ENCODE data around the gene PPP1R26.
"Not testable (repeated sequence)": the region's sequence is repeated elsewhere in the genome, so short reads cannot be mapped to it uniquely, and the experiment has no call there.

PPP1R26 gene

GRCh38 chr9:135479469-135480052, at the start of gene PPP1R26:
Gene PPP1R26 (plus strand): TSS chr9:135479782. CDS start chr9:135484511, 4,729 bp downstream.
- Mint-ChIP-seq H3K4me1 (peaks cover 10% of the 10 kb centered on the region), H3K27me3 (peaks cover 17% of the 10 kb centered on the region), H3K36me3 (peaks cover 4% of the 10 kb centered on the region), H3K27ac (peak within 1 kb of the TSS; percentile 69), H3K4me3 (peak within 1 kb of the TSS; percentile 93), H3K9me3 (no peaks in the 10 kb centered on the region)
- ATAC-seq, result peak; percentile 59

GRCh38 chr9:135437259-135437658, 42.3 kb upstream of the PPP1R26 start:
- no peak for ATAC-seq
- Mint-ChIP-seq H3K36me3 (peaks cover 5% of the 10 kb centered on the region), H3K27ac (no peak overlapping the region), H3K9me3 (peaks cover 10% of the 10 kb centered on the region), H3K4me3 (no peak overlapping the region), H3K4me1 (no peaks in the 10 kb centered on the region), H3K27me3 (peaks cover 33% of the 10 kb centered on the region)

- H3K4me3 Mint-ChIP-seq, H3K27ac Mint-ChIP-seq, H3K4me1 Mint-ChIP-seq, ATAC-seq, H3K9me3 Mint-ChIP-seq, H3K36me3 Mint-ChIP-seq: not testable (repeated sequence)
- H3K27me3 Mint-ChIP-seq, result peaks cover 33% of the 10 kb centered on the region
Observed at GRCh38 chr9:135437696-135438095, 41.9 kb upstream of the PPP1R26 start.

GRCh38 chr9:135438581-135439232, 40.9 kb upstream of the PPP1R26 start:
- peaks cover 33% of the 10 kb centered on the region for H3K27me3 Mint-ChIP-seq
- H3K9me3 Mint-ChIP-seq, ATAC-seq, H3K4me3 Mint-ChIP-seq, H3K36me3 Mint-ChIP-seq, H3K27ac Mint-ChIP-seq, H3K4me1 Mint-ChIP-seq: not testable (repeated sequence)

GRCh38 chr9:135439514-135439913, 40.1 kb upstream of the PPP1R26 start:
- H3K4me1 Mint-ChIP-seq, H3K9me3 Mint-ChIP-seq, H3K27ac Mint-ChIP-seq, H3K36me3 Mint-ChIP-seq, ATAC-seq, H3K4me3 Mint-ChIP-seq: not testable (repeated sequence)
- H3K27me3 Mint-ChIP-seq, result peaks cover 33% of the 10 kb centered on the region

- H3K36me3 Mint-ChIP-seq, result peaks cover 5% of the 10 kb centered on the region
- H3K27me3 Mint-ChIP-seq, result peaks cover 33% of the 10 kb centered on the region
- no peak overlapping the region for H3K4me3 Mint-ChIP-seq
- H3K4me1 Mint-ChIP-seq, result no peaks in the 10 kb centered on the region
- H3K9me3 Mint-ChIP-seq, result peaks cover 7% of the 10 kb centered on the region
- H3K27ac Mint-ChIP-seq, result no peak overlapping the region
- ATAC-seq, result no peak
Observed at GRCh38 chr9:135439916-135440315, 39.7 kb upstream of the PPP1R26 start.

- Mint-ChIP-seq H3K4me3 (no peak overlapping the region), H3K27ac (no peak overlapping the region), H3K27me3 (peaks cover 33% of the 10 kb centered on the region), H3K9me3 (peaks cover 7% of the 10 kb centered on the region), H3K4me1 (no peaks in the 10 kb centered on the region), H3K36me3 (peaks cover 5% of the 10 kb centered on the region)
- no peak for ATAC-seq
Observed at GRCh38 chr9:135440620-135441019, 39.0 kb upstream of the PPP1R26 start.

- H3K27me3 Mint-ChIP-seq, result peaks cover 33% of the 10 kb centered on the region
- not testable (repeated sequence) for H3K27ac Mint-ChIP-seq, H3K4me1 Mint-ChIP-seq, H3K36me3 Mint-ChIP-seq, H3K4me3 Mint-ChIP-seq, ATAC-seq, H3K9me3 Mint-ChIP-seq
Observed at GRCh38 chr9:135441105-135442071, 38.2 kb upstream of the PPP1R26 start.

- Mint-ChIP-seq H3K4me3 (no peak overlapping the region), H3K27ac (no peak overlapping the region), H3K36me3 (peaks cover under 1% of the 10 kb centered on the region), H3K4me1 (no peaks in the 10 kb centered on the region), H3K27me3 (peaks cover 33% of the 10 kb centered on the region), H3K9me3 (peaks cover 3% of the 10 kb centered on the region)
- no peak for ATAC-seq
Observed at GRCh38 chr9:135442075-135442474, 37.5 kb upstream of the PPP1R26 start.

- Mint-ChIP-seq H3K27ac (no peak overlapping the region), H3K9me3 (no peaks in the 10 kb centered on the region), H3K4me1 (no peaks in the 10 kb centered on the region), H3K36me3 (no peaks in the 10 kb centered on the region), H3K27me3 (peaks cover 23% of the 10 kb centered on the region), H3K4me3 (no peak overlapping the region)
- no peak for ATAC-seq
Observed at GRCh38 chr9:135443797-135444425, 35.7 kb upstream of the PPP1R26 start.

- no peak overlapping the region for H3K27ac Mint-ChIP-seq
- no peaks in the 10 kb centered on the region for H3K9me3 Mint-ChIP-seq
- ATAC-seq, result no peak
- H3K36me3 Mint-ChIP-seq, result no peaks in the 10 kb centered on the region
- H3K4me1 Mint-ChIP-seq, result no peaks in the 10 kb centered on the region
- H3K27me3 Mint-ChIP-seq, result no peaks in the 10 kb centered on the region
- H3K4me3 Mint-ChIP-seq, result no peak overlapping the region
Observed at GRCh38 chr9:135447126-135447525, 32.5 kb upstream of the PPP1R26 start.

- Mint-ChIP-seq H3K36me3 (no peaks in the 10 kb centered on the region), H3K4me1 (no peaks in the 10 kb centered on the region), H3K9me3 (no peaks in the 10 kb centered on the region), H3K27ac (no peak overlapping the region), H3K27me3 (peaks cover 5% of the 10 kb centered on the region), H3K4me3 (no peak overlapping the region)
- no peak for ATAC-seq
Observed at GRCh38 chr9:135448663-135449100, 30.9 kb upstream of the PPP1R26 start.

- peaks cover 13% of the 10 kb centered on the region for H3K27me3 Mint-ChIP-seq
- not testable (repeated sequence) for H3K27ac Mint-ChIP-seq, ATAC-seq, H3K9me3 Mint-ChIP-seq, H3K4me3 Mint-ChIP-seq, H3K4me1 Mint-ChIP-seq, H3K36me3 Mint-ChIP-seq
Observed at GRCh38 chr9:135449532-135449931, 30.1 kb upstream of the PPP1R26 start.

GRCh38 chr9:135450956-135451355, 28.6 kb upstream of the PPP1R26 start:
- no peak for ATAC-seq
- Mint-ChIP-seq H3K27ac (no peak overlapping the region), H3K4me1 (no peaks in the 10 kb centered on the region), H3K9me3 (peaks cover 7% of the 10 kb centered on the region), H3K27me3 (peaks cover 28% of the 10 kb centered on the region), H3K36me3 (no peaks in the 10 kb centered on the region), H3K4me3 (no peak overlapping the region)

GRCh38 chr9:135451909-135452308, 27.7 kb upstream of the PPP1R26 start:
- H3K4me1 Mint-ChIP-seq, ATAC-seq, H3K36me3 Mint-ChIP-seq, H3K9me3 Mint-ChIP-seq, H3K4me3 Mint-ChIP-seq, H3K27ac Mint-ChIP-seq: not testable (repeated sequence)
- H3K27me3 Mint-ChIP-seq, result peaks cover 37% of the 10 kb centered on the region

All from stimulated activated memory B cell treated with anti-CD40 and anti-IgM and Interleukin-4, amounts not matched to agents 10 μg/mL and 1 μg/mL and 100 μg/mL, for 72 hours (primary cell).